Activated CD8-positive, alpha-beta memory T cell treated with anti-CD3 and anti-CD28 coated beads, Interleukin-2, amount 50 U/mL, for 1 hour (primary cell): ENCODE measurements around the gene TTC23.

Source experiments
- DNase-seq: peaks from one replicate; pipeline ENCODE4 v3.0.0-alpha.2; 2020; ENCODE audit errors: extremely low read depth

Gene TTC23

GRCh38 chr15:99137877-99138276 lies 111.5 kb downstream of the TTC23 start:
- DNase-seq: no peak

GRCh38 chr15:99137111-99137546 lies 112.3 kb downstream of the TTC23 start:
- DNase-seq: no peak

GRCh38 chr15:99135194-99135593 lies 114.2 kb downstream of the TTC23 start:
- no peak for DNase-seq

- no peak for DNase-seq
Measured at GRCh38 chr15:99134317-99134821, 115.0 kb downstream of the TTC23 start.

- DNase-seq: no peak
Measured at GRCh38 chr15:99132634-99133287, 116.6 kb downstream of the TTC23 start.

GRCh38 chr15:99132122-99132521 lies 117.3 kb downstream of the TTC23 start:
- DNase-seq: no peak

- no peak for DNase-seq
Measured at GRCh38 chr15:99131441-99132023, 117.8 kb downstream of the TTC23 start.

- DNase-seq: no peak
Measured at GRCh38 chr15:99130765-99131440, 118.5 kb downstream of the TTC23 start.

- DNase-seq: no peak
Measured at GRCh38 chr15:99130314-99130713, 119.1 kb downstream of the TTC23 start.

GRCh38 chr15:99129644-99130043 lies 119.7 kb downstream of the TTC23 start:
- DNase-seq: no peak

- DNase-seq: no peak
Measured at GRCh38 chr15:99128411-99128810, 121.0 kb downstream of the TTC23 start.

GRCh38 chr15:99127773-99128172 lies 121.6 kb downstream of the TTC23 start:
- no peak for DNase-seq

GRCh38 chr15:99126930-99127329 lies 122.5 kb downstream of the TTC23 start:
- no peak for DNase-seq

GRCh38 chr15:99126131-99126588 lies 123.2 kb downstream of the TTC23 start:
- DNase-seq: no peak

- no peak for DNase-seq
Measured at GRCh38 chr15:99125061-99125891, 124.1 kb downstream of the TTC23 start.

- DNase-seq: no peak
Measured at GRCh38 chr15:99124641-99125040, 124.7 kb downstream of the TTC23 start.

GRCh38 chr15:99123713-99124451 lies 125.5 kb downstream of the TTC23 start:
- no peak for DNase-seq

GRCh38 chr15:99122831-99123712 lies 126.3 kb downstream of the TTC23 start:
- DNase-seq: no peak

- no peak for DNase-seq
Measured at GRCh38 chr15:99121691-99122410, 127.5 kb downstream of the TTC23 start.

- no peak for DNase-seq
Measured at GRCh38 chr15:99121207-99121606, 128.2 kb downstream of the TTC23 start.
